K562 (cell line): ENCODE data around the gene ETNK1. TPM values are rescaled to one million over a fixed set of nuclear protein-coding genes. Genes with fewer than 3 reads are reported as not detected.

Source experiments
- ATAC-seq: fragments of 200-7000 bp; cut with Tn5 transposase; 3 replicates; pipeline ENCODE4 v1.9.1; 2020; ENCODE audit warnings: moderate library complexity
- BruUV-seq: library from RNA; stranded (reverse); fragments of 400-500 nt; replicated peaks from 2 replicates; lab custom pipeline; 2021; lab: Mats Ljungman, UMichigan
- CTCF ChIA-PET: fragments of 300-600 bp; formaldehyde crosslinking; extraction: SDS; loops from one replicate; lab custom pipeline; 2021; ENCODE audit warnings: low intra/inter-chr PET ratio; lab: Yijun Ruan, JAX
- POLR2A ChIA-PET: fragments of 300-600, 350-650 bp; sonication (Branson Sonifier 250); formaldehyde crosslinking; extraction: SDS; loops from one replicate; lab custom pipeline; 2021; ENCODE audit warnings: antibody characterized with exemption, inconsistent platforms; lab: Yijun Ruan, JAX
- DNase-seq, 4 experiments: peaks; one replicate each; pipeline versions ENCODE4 v3.0.0 to v3.0.0-alpha.2; 2011 to 2018; ENCODE audit warnings: low spot score in 3 of 4, mixed read lengths in 3 of 4; ENCODE audit errors: extremely low read depth in 1 of 4
- FAIRE-seq: peaks from 2 replicates; lab custom pipeline; 2011; peaks lifted over from hg19 to GRCh38; lab: Jason Lieb, UNC
- H2AFZ ChIP-seq: 2 replicates; pipeline ENCODE4 v1.6.0; 2011; ENCODE audit warnings: low read depth, low read length, control low read depth, inconsistent platforms
- H3K27ac ChIP-seq: fragments of 200-600 bp; 3 replicates; pipeline ENCODE4 v1.8.0; 2011; ENCODE audit warnings: low read depth, mild to moderate bottlenecking, control low read depth, inconsistent platforms, low read length, moderate library complexity, mixed read lengths; ENCODE audit errors: extremely low read depth
- H3K27me3 ChIP-seq, 2 experiments: fragments of 300-600 bp in 1 of 2; 2 replicates in 1 of 2; 3 replicates in 1 of 2; pipeline versions ENCODE4 v1.6.0 to v1.8.0; 2011; ENCODE audit warnings: inconsistent platforms in 2 of 2, low read length in 2 of 2, mild to moderate bottlenecking in 1 of 2, mixed read lengths in 1 of 2, moderate library complexity in 1 of 2; ENCODE audit not compliant: control insufficient read depth in 2 of 2, insufficient read depth in 2 of 2
- H3K36me3 ChIP-seq: fragments of 300-600 bp; 3 replicates; pipeline ENCODE4 v1.8.0; 2011; ENCODE audit warnings: mild to moderate bottlenecking, low read length, inconsistent platforms; ENCODE audit not compliant: control insufficient read depth, insufficient read depth
- H3K4me1 ChIP-seq, 2 experiments: fragments of 200-600 bp in 1 of 2; replicated peaks in 1 of 2; 2 replicates in 1 of 2; 3 replicates in 1 of 2; pipeline versions ENCODE4 v1.5.1 to v1.8.0; 2011; ENCODE audit warnings: inconsistent platforms in 2 of 2, low read length in 2 of 2, mild to moderate bottlenecking in 1 of 2, mixed read lengths in 1 of 2, moderate library complexity in 1 of 2; ENCODE audit not compliant: control insufficient read depth in 2 of 2, insufficient read depth in 2 of 2
- H3K4me2 ChIP-seq: 2 replicates; pipeline ENCODE4 v1.6.1; 2011; ENCODE audit warnings: low read length, control low read depth, inconsistent platforms, mixed read lengths; ENCODE audit not compliant: insufficient read depth
- H3K4me3 ChIP-seq: fragments of 200-600 bp; sonication (generic), shearing (Covaris generic); 2 replicates; pipeline ENCODE4 v1.5.1; 2016; ENCODE audit warnings: control low read depth, inconsistent platforms
- H3K79me2 ChIP-seq: fragments of 200-600 bp; 3 replicates; pipeline ENCODE4 v1.8.0; 2011; ENCODE audit warnings: low read length, inconsistent platforms; ENCODE audit not compliant: control insufficient read depth, insufficient read depth
- H3K9ac ChIP-seq, 2 experiments: 2 replicates each; pipeline versions ENCODE4 v1.6.0 to v1.6.1; 2011; ENCODE audit warnings: low read depth in 2 of 2, low read length in 2 of 2, control low read depth in 1 of 2, inconsistent platforms in 1 of 2, mild to moderate bottlenecking in 1 of 2, mixed read lengths in 1 of 2; ENCODE audit not compliant: insufficient read depth in 1 of 2
- H3K9me1 ChIP-seq: one replicate; pipeline ENCODE4 v1.6.0; 2011; ENCODE audit warnings: inconsistent platforms, mild to moderate bottlenecking, low read length, moderate library complexity; ENCODE audit not compliant: control insufficient read depth, insufficient read depth
- H3K9me3 ChIP-seq: replicated peaks from 2 replicates; pipeline ENCODE4 v1.5.1; 2011; ENCODE audit warnings: low read depth, low read length, inconsistent platforms; ENCODE audit not compliant: control insufficient read depth, insufficient read depth
- H4K20me1 ChIP-seq: replicated peaks from 2 replicates; pipeline ENCODE4 v1.6.1; 2011; ENCODE audit warnings: low read length, inconsistent platforms, mixed read lengths; ENCODE audit not compliant: control insufficient read depth, insufficient read depth
- CEBPB ChIP-seq: fragments of 450-650 bp; IDR thresholded peaks from 2 replicates; pipeline ENCODE4 v1.6.1; 2016; ENCODE audit warnings: missing genetic modification characterization, missing compliant biosample characterization
- COPS2 ChIP-seq: fragments of 450-650 bp; conservative IDR thresholded peaks from 2 replicates; pipeline ENCODE4 v1.6.1; 2016; ENCODE audit warnings: mild to moderate bottlenecking, moderate library complexity
- ETV6 ChIP-seq, 3 experiments: fragments of 150-350 bp in 1 of 3; sonication (generic) in 1 of 3; formaldehyde crosslinking in 1 of 3; IDR thresholded peaks; 2 replicates each; pipeline versions ENCODE4 v1.6.1 to v1.8.0; 2014 to 2022; ENCODE audit warnings: borderline replicate concordance in 2 of 3, low read depth in 2 of 3, antibody characterized with exemption in 1 of 3, low read length in 1 of 3, mild to moderate bottlenecking in 1 of 3, missing genetic modification reagents in 1 of 3
- FOS ChIP-seq: IDR thresholded peaks from 3 replicates; pipeline ENCODE4 v1.6.1; 2011; ENCODE audit not compliant: insufficient read length; ENCODE audit errors: extremely low read depth
- FOXP1 ChIP-seq: sonication (generic); formaldehyde crosslinking; IDR thresholded peaks from 2 replicates; pipeline ENCODE4 v1.8.0; 2022; ENCODE audit warnings: mild to moderate bottlenecking, missing genetic modification reagents
- HNRNPUL1 ChIP-seq: fragments of 200-400 bp; formaldehyde crosslinking; IDR thresholded peaks from 2 replicates; pipeline ENCODE4 v1.6.1; 2017; ENCODE audit warnings: low read length
- MTF1 ChIP-seq: fragments of 250-450 bp; sonication (Bioruptor Pico); IDR thresholded peaks from 2 replicates; pipeline ENCODE4 v1.9.0; 2021; ENCODE audit warnings: moderate library complexity, mild to moderate bottlenecking, inconsistent platforms, borderline replicate concordance
- NFE2L1 ChIP-seq: fragments of 450-650 bp; IDR thresholded peaks from 2 replicates; pipeline ENCODE4 v1.6.1; 2016; ENCODE audit warnings: missing genetic modification characterization, low read depth, mild to moderate bottlenecking, missing compliant biosample characterization, moderate library complexity, borderline replicate concordance
- PRMT5 ChIP-seq: sonication (generic); formaldehyde crosslinking; IDR thresholded peaks from 2 replicates; pipeline ENCODE4 v1.5.0; 2020; ENCODE audit warnings: missing genetic modification reagents
- SIN3B ChIP-seq: fragments of 450-650 bp; IDR thresholded peaks from 2 replicates; pipeline ENCODE4 v1.6.1; 2017; ENCODE audit warnings: low read depth, mild to moderate bottlenecking, moderate library complexity
- ZKSCAN1 ChIP-seq: fragments of 150-350 bp; IDR thresholded peaks from 2 replicates; pipeline ENCODE4 v1.6.1; 2016; ENCODE audit warnings: low read depth, low read length
- WGBS: fragments of 100-300 bp; shearing (Covaris generic); methylation state at CpG from one replicate; pipeline ENCODE4 v1.1.6; 2016; ENCODE audit warnings: low coverage, mixed read lengths; ENCODE audit not compliant: insufficient coverage; ENCODE audit errors: missing lambda C conversion rate; 5-methylcytosine and 5-hydroxymethylcytosine counted together
- in situ Hi-C: fragments of 300-500 bp; cut with MboI; formaldehyde crosslinking; loops from 4 replicates; pipeline ENCODE4 v1.15.0; 2018; ENCODE audit warnings: inconsistent platforms, mixed read lengths
- intact Hi-C: fragments of 100-400 bp; cut with micrococcal nuclease; formaldehyde crosslinking; loops from 2 replicates; pipeline ENCODE4 v1.14.2; 2022
- polyA plus RNA-seq, 8 experiments: library from polyadenylated mRNA; depleted of rRNA in 4 of 8; stranded (reverse) in 5 of 8; unstranded in 3 of 8; fragments of >200 nt; fragmentation: Nextera tagmentation in 2 of 8; fragmentation: Illumina TruSeq in 1 of 8; extraction: Ambion mirVana in 2 of 8; extraction: Trizol in 1 of 8; gene quantifications; 2 replicates each; pipeline versions ENCODE4 v1.2.1 to v1.2.3, GENCODE V29; 2011 to 2014; ENCODE audit warnings: inconsistent platforms in 1 of 8, missing spikeins in 1 of 8
- total RNA-seq, 7 experiments: library from RNA; depleted of rRNA in 6 of 7; stranded (reverse); fragments of >200 nt in 6 of 7; fragmentation: Illumina TruSeq in 2 of 7; extraction: Trizol in 2 of 7; gene quantifications; 2 replicates each; pipeline versions ENCODE4 v1.2.1 to v1.2.3, GENCODE V29; 2011 to 2021; ENCODE audit warnings: low replicate concordance in 1 of 7
- TF ChIP-seq, protein P1 (sequence below): IDR thresholded peaks from 2 replicates; pipeline ENCODE4 v1.6.1; 2011; ENCODE audit not compliant: insufficient read length; ENCODE audit errors: extremely low read depth
- TF ChIP-seq, protein P2 (sequence below), 2 experiments: IDR thresholded peaks in 1 of 2; conservative IDR thresholded peaks in 1 of 2; 2 replicates each; pipeline ENCODE4 v1.6.1; 2016; ENCODE audit warnings: low read depth in 2 of 2, mild to moderate bottlenecking in 1 of 2, missing compliant biosample characterization in 1 of 2, missing genetic modification characterization in 1 of 2, moderate library complexity in 1 of 2
- TF ChIP-seq, protein P3 (sequence below): fragments of 250-450 bp; sonication (Bioruptor Pico); IDR thresholded peaks from 2 replicates; pipeline ENCODE4 v1.8.0; 2021; ENCODE audit warnings: moderate library complexity, mild to moderate bottlenecking, inconsistent platforms
- TF ChIP-seq, protein P4 (sequence below): fragments of 250-450 bp; sonication (Bioruptor Pico); IDR thresholded peaks from 2 replicates; pipeline ENCODE4 v1.4.0; 2020; ENCODE audit warnings: borderline replicate concordance

ETNK1 gene
- total and polyA plus RNA-seq, 9 of the 15 experiments (the other 6 are each of a cell fraction or from before 2014, with no cell fraction given): 10.0 to 70.5 (median 36.0) TPM

GRCh38 chr12:22733756-22734155 is 108.8 kb downstream of the ETNK1 start:
- no peak overlapping the region for H2AFZ ChIP-seq
- no peak overlapping the region for H3K9ac ChIP-seq
- in situ Hi-C loops (no loop called here), intact Hi-C loops (no loop called here)
- no peak overlapping the region for H3K27ac ChIP-seq
- no peak overlapping the region for H3K4me2 ChIP-seq
- CTCF ChIA-PET: no interaction called here
- ATAC-seq (no peak), DNase-seq (no peak), FAIRE-seq (no peak)
- H3K9me3 ChIP-seq: no peaks in the 10 kb centered on the region
- no TSS peak for BruUV-seq
- 2% methylated on average over 7 of the region's 7 CpGs for WGBS
- H3K4me1 ChIP-seq: no peaks in the 10 kb centered on the region
- H4K20me1 ChIP-seq: no peaks in the 10 kb centered on the region
- H3K9me1 ChIP-seq: no peaks in the 10 kb centered on the region
- H3K27me3 ChIP-seq: peaks cover 0 to 2% of the 10 kb centered on the region in 2 experiments; a peak in 1 of 5 replicates
- POLR2A ChIA-PET: no interaction called here
- H3K79me2 ChIP-seq: no peaks in the 10 kb centered on the region
- H3K4me3 ChIP-seq: no peak overlapping the region
- H3K36me3 ChIP-seq: no peaks in the 10 kb centered on the region
- TF ChIP-seq, protein P1, sequence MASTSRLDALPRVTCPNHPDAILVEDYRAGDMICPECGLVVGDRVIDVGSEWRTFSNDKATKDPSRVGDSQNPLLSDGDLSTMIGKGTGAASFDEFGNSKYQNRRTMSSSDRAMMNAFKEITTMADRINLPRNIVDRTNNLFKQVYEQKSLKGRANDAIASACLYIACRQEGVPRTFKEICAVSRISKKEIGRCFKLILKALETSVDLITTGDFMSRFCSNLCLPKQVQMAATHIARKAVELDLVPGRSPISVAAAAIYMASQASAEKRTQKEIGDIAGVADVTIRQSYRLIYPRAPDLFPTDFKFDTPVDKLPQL: no peak
- TF ChIP-seq CEBPB: no peak
- no peak for TF ChIP-seq FOS
- TF ChIP-seq, protein P2, sequence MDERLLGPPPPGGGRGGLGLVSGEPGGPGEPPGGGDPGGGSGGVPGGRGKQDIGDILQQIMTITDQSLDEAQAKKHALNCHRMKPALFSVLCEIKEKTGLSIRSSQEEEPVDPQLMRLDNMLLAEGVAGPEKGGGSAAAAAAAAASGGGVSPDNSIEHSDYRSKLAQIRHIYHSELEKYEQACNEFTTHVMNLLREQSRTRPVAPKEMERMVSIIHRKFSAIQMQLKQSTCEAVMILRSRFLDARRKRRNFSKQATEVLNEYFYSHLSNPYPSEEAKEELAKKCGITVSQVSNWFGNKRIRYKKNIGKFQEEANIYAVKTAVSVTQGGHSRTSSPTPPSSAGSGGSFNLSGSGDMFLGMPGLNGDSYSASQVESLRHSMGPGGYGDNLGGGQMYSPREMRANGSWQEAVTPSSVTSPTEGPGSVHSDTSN (CRISPR knock-in tag; IDR thresholded peaks at IDR 0.05; ENCODE audit: low read depth): no peak
- TF ChIP-seq, protein P2 (tag; conservative IDR thresholded peaks at IDR 0.05; ENCODE audit: low read depth): no peak
- no peak for TF ChIP-seq MTF1 (CRISPR knock-in tag)
- TF ChIP-seq, protein P3, sequence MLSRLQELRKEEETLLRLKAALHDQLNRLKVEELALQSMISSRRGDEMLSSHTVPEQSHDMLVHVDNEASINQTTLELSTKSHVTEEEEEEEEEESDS (CRISPR knock-in tag): no peak
- TF ChIP-seq FOXP1: no peak
- TF ChIP-seq COPS2: no peak
- TF ChIP-seq ETV6 (IDR thresholded peaks at IDR 0.05; ENCODE audit: borderline replicate concordance in 1 of 2, low read depth in 2 of 2, low read length in 1 of 2): no peak
- no peak for TF ChIP-seq ETV6 (CRISPR knock-in tag; IDR thresholded peaks at IDR 0.05; ENCODE audit: borderline replicate concordance)
- TF ChIP-seq, protein P4, sequence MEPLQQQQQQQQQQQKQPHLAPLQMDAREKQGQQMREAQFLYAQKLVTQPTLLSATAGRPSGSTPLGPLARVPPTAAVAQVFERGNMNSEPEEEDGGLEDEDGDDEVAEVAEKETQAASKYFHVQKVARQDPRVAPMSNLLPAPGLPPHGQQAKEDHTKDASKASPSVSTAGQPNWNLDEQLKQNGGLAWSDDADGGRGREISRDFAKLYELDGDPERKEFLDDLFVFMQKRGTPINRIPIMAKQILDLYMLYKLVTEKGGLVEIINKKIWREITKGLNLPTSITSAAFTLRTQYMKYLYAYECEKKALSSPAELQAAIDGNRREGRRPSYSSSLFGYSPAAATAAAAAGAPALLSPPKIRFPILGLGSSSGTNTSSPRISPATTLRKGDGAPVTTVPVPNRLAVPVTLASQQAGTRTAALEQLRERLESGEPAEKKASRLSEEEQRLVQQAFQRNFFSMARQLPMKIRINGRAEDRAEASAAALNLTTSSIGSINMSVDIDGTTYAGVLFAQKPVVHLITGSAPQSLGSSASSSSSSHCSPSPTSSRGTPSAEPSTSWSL (CRISPR knock-in tag): no peak
- no peak for TF ChIP-seq PRMT5 (CRISPR knock-in tag)
- TF ChIP-seq NFE2L1 (tag): no peak
- no peak for TF ChIP-seq ZKSCAN1
- no peak for TF ChIP-seq HNRNPUL1
- TF ChIP-seq SIN3B: no peak
